Transverse colon (tissue), 4 donors: ENCODE results near the gene LENG1. TPM values are rescaled to one million over a fixed set of nuclear protein-coding genes. Genes with fewer than 3 reads are reported as not detected.

Source experiments
- DNase-seq: peaks from one replicate; pipeline ENCODE4 v3.0.0-alpha.2; 2019
- H3K27ac ChIP-seq, 4 donors: fragments of 200-600 bp; sonication (generic); 2 replicates each; pipeline ENCODE4 v1.5.1; 2016 to 2018; ENCODE audit warnings: inconsistent platforms in 4 of 4
- H3K27me3 ChIP-seq: fragments of 200-600 bp; sonication (generic); 2 replicates; pipeline ENCODE4 v1.5.1; 2017; ENCODE audit warnings: inconsistent platforms
- H3K36me3 ChIP-seq, 4 donors: fragments of 200-600 bp; sonication (generic); 2 replicates each; pipeline ENCODE4 v1.5.1; 2017 to 2019; ENCODE audit warnings: inconsistent platforms in 4 of 4
- H3K4me1 ChIP-seq, 4 donors: fragments of 200-600 bp; sonication (generic); 2 replicates each; pipeline ENCODE4 v1.5.1; 2017 to 2020; ENCODE audit warnings: inconsistent platforms in 4 of 4
- H3K4me3 ChIP-seq, 4 donors: fragments of 200-600 bp; sonication (generic); 1 replicate in 1 of 4; 2 replicates in 3 of 4; pipeline versions ENCODE4 v1.5.1 to v1.6.1; 2017 to 2019; ENCODE audit warnings: inconsistent platforms in 4 of 4
- H3K9me3 ChIP-seq, 2 donors: fragments of 200-600 bp; sonication (generic); 2 replicates each; pipeline ENCODE4 v1.5.1; 2017 to 2019; ENCODE audit warnings: inconsistent platforms in 2 of 2
- CTCF ChIP-seq, 5 experiments: fragments of 200-600 bp in 3 of 5; fragments of 450-650 bp in 2 of 5; sonication (generic) in 3 of 5; IDR thresholded peaks; 1 replicate in 2 of 5; 2 replicates in 3 of 5; pipeline ENCODE4 v1.5.1; 2016 to 2017; ENCODE audit warnings: antibody characterized with exemption in 5 of 5, inconsistent platforms in 3 of 5, mild to moderate bottlenecking in 2 of 5, moderate library complexity in 1 of 5
- EP300 ChIP-seq: sonication (generic); formaldehyde crosslinking; IDR thresholded peaks from one replicate; pipeline ENCODE4 v1.6.1; 2017; ENCODE audit warnings: antibody characterized with exemption, low read depth
- POLR2A ChIP-seq: fragments of 450-650 bp; IDR thresholded peaks from one replicate; pipeline ENCODE4 v1.6.1; 2016; ENCODE audit warnings: antibody characterized with exemption, mild to moderate bottlenecking, moderate library complexity
- POLR2AphosphoS5 ChIP-seq, 3 donors: sonication (generic); formaldehyde crosslinking; IDR thresholded peaks; one replicate each; pipeline ENCODE4 v1.6.1; 2016; ENCODE audit warnings: antibody characterized with exemption in 3 of 3
- WGBS, 2 donors: methylation state at CpG; one replicate each; pipeline ENCODE4 v1.1.5; 2018; ENCODE audit warnings: low coverage in 1 of 2; 5-methylcytosine and 5-hydroxymethylcytosine counted together
- in situ Hi-C, 4 donors: fragments of 200-750 bp; cut with MboI; loops; one replicate each; pipeline versions ENCODE4 v1.15.0 to v1.15.1; 2017; ENCODE audit warnings: low sequenced_read_pairs in 3 of 4, low pct_ligation_motif_present in 1 of 4, low pct_unique_long_range_greater_than_20kb in 1 of 4
- intact Hi-C: fragments of 100-400 bp; cut with DNase I; formaldehyde crosslinking; loops from one replicate; pipeline ENCODE4 v1.15.1; 2023; ENCODE audit warnings: low total_unique reads
- total RNA-seq, 4 donors: library from RNA; depleted of rRNA; stranded (reverse); fragments of >200 nt; gene quantifications; one replicate each; pipeline ENCODE4 v1.1.0, GENCODE V29; 2016

Gene LENG1
- total RNA-seq, 4 donors from 2014 or later = 3.4 to 11.1 (median 5.8) TPM

DNA sequence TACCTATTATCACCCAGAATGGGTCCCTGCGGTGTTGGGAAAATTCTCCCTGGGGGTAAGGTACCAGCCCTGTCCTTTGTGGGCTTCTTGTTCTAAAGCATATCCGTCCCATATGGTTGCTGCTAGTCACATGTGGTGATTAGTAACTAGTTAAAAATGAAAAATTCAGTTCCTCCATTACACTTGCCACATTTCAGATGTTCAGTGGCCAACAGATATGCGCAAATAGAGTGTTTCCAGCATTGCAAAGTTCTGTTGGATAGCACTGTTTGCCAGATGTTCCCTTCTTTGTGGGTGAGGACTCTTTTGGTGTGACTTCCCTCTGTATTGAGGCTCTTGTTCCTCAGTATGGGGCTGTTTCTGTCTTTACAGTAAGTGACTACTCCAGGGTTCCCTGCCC lies 18.2 kb downstream of the LENG1 start:
- Histone ChIP-seq H3K27ac (no peak overlapping the region), H3K9me3 (no peaks in the 10 kb centered on the region), H3K4me1 (peaks cover 14 to 34% (median 23%) of the 10 kb centered on the region in 4 donors), H3K36me3 (peaks cover 0 to 39% (median 20%) of the 10 kb centered on the region in 4 donors), H3K4me3 (no peak overlapping the region), H3K27me3 (no peaks in the 10 kb centered on the region)
- in situ Hi-C loops (no loop called here), intact Hi-C loops (no loop called here)
- no peak for DNase-seq
- TF ChIP-seq POLR2A (no peak), EP300 (no peak), CTCF (IDR thresholded peaks at IDR 0.05) (no peak), POLR2AphosphoS5 (IDR thresholded peaks at IDR 0.05) (no peak)
- 92% methylated on average over 3 of the region's 3 CpGs; no CpG with 5 or more reads in 1 of the 2 donors for WGBS, 2 donors

DNA sequence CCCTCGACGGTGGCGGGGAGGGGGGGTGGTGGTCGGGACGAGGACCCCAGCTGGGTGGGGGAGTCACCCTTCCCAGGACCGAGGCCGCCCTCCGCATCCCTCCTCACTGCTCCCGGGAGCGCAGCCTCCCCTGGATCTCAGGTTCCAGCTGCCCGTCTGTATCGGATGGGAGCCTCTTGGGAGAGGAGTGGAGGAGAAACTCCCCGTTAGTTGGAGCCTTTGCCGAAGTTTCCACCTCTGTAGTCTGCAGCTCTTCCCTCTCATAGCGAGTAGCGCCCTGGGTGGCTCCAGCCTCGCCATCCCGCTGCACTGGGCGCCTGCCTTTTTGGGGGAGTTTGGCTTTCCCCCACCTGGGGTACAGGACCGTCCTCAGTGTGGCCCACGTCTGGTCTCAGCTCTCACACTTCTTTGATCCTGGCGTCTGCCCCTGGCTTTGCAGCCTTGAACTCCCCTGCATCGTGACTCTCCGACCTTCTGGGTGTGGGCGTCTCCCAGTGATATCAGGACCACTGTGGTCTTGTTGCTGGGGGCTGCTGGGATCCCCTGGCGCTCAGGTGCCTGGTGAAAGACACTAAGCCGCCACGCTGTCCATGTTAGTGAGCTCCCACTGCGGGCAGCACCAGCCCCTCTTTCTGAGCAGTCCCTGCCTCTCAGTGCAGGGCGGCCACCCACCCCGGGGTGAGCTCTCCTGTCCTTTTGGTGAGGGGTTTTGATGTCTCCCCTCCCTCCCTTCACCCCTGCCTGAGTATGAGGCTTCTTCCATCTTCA lies 20.8 kb downstream of the LENG1 start:
- H3K27ac ChIP-seq = peak overlapping the region; percentile 88 to 99 (median 94)
- H3K4me1 ChIP-seq = peaks cover 17 to 42% (median 31%) of the 10 kb centered on the region in 4 donors
- intact Hi-C loops = no loop called here
- peak overlapping the region; percentile 99 to 100 (median 100) for H3K4me3 ChIP-seq
- WGBS, 2 donors = 30% methylated on average over 25 of the region's 31 CpGs; no CpG with 5 or more reads in 1 of the 2 donors
- no peak for DNase-seq
- H3K36me3 ChIP-seq = peaks cover 0 to 13% (median 6%) of the 10 kb centered on the region in 4 donors
- TF ChIP-seq POLR2AphosphoS5 (IDR thresholded peaks at IDR 0.05) = no peak
- TF ChIP-seq POLR2A = no peak
- no peak for TF ChIP-seq EP300
- no peak for TF ChIP-seq CTCF (IDR thresholded peaks at IDR 0.05)
- no peaks in the 10 kb centered on the region for H3K9me3 ChIP-seq
- in situ Hi-C loops = no loop called here
- no peaks in the 10 kb centered on the region for H3K27me3 ChIP-seq

DNA sequence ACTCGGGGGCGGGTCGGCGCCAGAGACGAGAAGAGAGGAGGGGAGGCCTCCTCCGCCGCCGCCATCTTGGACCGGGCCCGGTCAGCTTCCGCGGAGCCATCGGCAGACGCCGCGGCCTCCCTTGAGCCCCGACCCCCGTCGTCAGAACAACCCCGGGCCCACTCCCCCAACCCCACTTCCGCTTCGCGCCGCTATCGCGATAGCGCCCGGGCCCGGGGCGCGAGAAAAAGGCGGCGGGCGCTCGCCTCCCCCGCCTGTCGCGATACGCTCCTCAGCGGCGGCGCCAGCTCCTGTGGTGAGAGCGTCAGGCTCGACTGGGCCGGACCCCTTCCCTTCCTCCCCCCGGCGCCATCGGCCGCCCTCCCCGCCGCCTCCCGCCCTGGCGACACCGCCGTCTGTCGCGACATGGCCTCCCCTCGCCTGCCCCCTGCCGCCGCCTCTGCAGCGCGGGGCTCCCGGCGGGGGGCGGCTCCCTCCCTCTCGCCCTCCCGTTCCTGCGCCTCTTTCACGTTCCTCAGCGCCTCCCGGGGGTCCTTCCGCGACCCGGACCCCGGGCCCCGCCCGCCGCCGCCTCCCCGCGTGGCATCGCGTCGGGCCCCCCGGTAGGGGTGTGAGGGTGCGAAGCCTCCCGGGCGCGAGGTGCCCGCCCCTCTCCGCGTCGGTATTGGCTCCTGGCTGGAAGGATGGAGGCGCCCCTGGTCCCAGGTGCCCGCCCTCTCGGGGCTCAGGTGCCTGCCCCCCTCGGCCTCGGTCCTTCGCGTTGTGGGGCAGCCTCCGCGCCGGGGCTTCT lies 21.6 kb downstream of the LENG1 start, which contains the start of gene CNOT3:
CNOT3 (plus strand) TSS at position 64 of the 790 bp plus-strand sequence. CDS start 5,217 bp downstream, outside the sequence.
- H3K36me3 ChIP-seq = peaks cover 0 to 6% (median 3%) of the 10 kb centered on the region in 4 donors
- peak within 1 kb of the TSS; percentile 88 to 99 (median 94) for H3K27ac ChIP-seq
- intact Hi-C loops (no loop called here), in situ Hi-C loops (no loop called here)
- WGBS, 2 donors = 0% methylated on average over 56 of the region's 103 CpGs; no CpG with 5 or more reads in 1 of the 2 donors
- no peaks in the 10 kb centered on the region for H3K9me3 ChIP-seq
- H3K27me3 ChIP-seq = no peaks in the 10 kb centered on the region
- TF ChIP-seq POLR2AphosphoS5 (IDR thresholded peaks at IDR 0.05) (peak; percentile 86 to 93 (median 86)), EP300 (no peak), POLR2A (peak; percentile 78), CTCF (IDR thresholded peaks at IDR 0.05) (peak in 2 of 5 experiments; percentile 7 to 16)
- DNase-seq = peak; percentile 43
- peak within 1 kb of the TSS; percentile 99 to 100 (median 100) for H3K4me3 ChIP-seq
- H3K4me1 ChIP-seq = peaks cover 17 to 42% (median 31%) of the 10 kb centered on the region in 4 donors
